Effector CD4-positive, alpha-beta T cell (primary cell): ENCODE measurements around the gene TECPR1.

Source experiments
- DNase-seq: peaks from one replicate; pipeline ENCODE4 v3.0.0-alpha.2; 2020

The TECPR1 gene

DNA sequence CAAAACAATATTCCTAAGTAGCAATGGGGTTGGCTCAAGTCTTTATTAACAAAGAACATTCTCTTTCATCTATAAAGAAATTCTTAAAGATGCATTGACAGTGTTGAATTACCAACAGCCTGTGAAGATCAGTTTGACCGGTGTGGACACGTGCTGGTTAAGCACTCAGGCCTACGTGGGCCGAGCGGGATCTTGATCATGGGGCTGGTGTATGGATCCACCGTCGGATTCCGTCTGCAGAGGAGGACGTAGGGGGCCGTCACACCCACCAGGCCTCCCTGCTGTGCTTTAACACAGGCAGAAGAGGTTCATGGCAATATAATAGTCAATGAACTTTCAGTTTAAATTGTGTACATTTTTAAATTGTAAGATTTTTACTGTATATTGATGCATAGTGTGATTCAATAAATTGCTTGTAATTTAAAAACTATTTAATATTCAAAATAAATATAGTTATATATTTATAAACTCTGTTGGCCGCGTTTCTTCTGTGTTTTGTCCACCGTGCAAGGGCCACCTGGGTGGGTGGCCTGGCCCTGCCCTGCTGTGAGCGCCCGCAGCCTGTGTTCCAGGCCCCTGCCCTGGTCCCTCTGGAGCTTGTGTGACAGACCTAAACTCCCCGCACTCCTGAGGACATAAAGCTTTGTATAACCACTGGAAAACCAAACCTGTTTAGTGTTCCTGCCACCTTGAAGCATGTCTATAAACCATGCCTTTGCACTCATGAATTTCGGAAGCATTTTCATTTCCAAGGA, 42.7 kb downstream of the TECPR1 start:
- DNase-seq: no peak

DNA sequence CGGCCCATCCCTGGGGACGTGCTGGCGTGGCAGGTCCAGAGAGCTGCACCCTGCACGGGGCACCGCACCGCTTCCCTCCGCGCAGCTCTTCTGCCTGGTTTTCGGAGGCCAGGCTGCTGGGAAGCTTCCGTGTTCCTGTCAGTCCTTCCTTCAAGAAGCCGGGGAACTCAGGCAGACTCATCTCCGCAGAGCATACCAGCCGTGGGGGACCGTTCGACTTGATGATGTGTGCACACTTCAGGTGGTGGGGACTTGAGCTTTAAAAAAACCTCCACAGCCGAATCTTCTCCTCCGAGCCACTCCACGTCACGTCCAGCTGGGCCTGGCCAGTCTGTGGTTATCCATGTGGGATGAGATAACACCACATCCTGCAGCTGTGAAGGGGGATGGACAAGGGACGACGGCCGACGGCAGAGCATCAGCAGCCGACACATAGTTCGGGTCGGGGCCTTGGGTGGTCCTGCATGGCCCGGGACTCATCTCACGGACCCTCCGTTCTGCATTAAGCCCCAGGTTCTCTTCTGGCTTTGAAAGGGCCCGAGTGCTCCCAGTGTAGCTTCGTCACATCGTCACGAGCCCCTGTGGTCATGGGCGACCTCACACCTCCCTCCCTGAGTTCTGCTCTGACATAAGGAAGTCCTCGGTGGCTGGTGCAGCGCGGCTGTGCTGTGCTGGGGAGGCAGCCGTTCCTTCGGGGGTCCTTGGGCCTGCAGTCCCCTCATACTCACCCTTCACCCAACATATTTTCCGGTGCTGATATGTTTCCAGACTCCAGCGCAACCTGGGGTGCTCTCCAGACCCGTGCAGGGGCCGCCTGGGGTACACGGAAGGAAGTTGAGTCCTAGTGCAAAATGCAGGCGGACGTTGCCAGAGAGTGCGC, 45.3 kb downstream of the TECPR1 start:
- DNase-seq: no peak

DNA sequence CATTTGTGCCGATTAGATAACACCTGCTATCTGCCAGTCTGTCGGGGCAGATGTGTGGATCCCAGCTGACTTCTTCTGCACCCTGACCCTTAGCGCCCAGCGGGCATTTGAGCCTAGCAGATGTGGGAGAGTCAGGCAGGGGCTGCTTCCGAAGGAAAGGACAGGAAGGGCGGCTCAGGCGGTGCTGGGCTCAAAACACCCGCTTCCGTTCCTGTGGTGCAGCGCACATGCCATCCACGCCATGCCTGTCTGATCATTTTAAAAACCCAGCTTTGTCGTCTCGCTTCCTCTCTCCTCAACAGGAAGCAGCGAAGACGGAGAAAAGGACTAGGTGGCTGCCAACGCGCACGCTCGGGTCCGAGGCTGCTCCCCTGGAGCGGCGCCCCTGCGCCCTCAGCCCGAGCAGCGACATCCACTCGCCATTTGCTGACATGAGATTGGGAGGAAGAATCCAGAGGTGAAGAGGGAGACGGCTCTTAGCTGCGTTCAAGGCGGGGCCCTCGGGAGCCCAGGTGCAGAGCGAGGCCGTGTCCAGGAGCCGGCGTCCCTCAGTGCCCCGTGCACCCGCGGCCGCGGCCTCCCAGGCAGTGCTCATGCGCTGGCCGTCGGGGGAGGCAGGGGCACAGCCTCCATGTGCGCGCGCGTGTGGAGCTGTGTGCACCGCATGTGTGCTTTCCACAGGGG, 46.7 kb downstream of the TECPR1 start:
- DNase-seq: no peak

DNA sequence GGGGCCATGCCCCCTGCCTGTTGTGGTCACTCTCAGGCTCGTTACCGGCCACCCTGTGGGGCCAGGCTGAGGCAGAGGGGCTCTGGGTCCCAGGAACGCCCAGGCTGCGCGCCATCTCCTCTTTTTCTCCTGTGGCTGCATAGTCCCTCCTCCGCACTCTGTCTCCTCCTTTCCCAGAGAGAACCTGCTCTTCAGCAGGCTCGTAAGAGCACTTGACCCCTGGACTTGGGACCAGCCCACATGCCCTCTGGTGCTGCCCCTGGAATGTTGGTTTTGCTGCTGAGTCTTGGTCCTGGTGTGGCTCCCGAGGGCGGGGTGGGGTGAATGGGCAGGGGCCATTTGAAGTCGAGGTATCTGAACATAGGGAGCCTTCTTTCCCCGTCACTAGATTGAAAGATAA, 47.4 kb downstream of the TECPR1 start:
- DNase-seq: no peak

DNA sequence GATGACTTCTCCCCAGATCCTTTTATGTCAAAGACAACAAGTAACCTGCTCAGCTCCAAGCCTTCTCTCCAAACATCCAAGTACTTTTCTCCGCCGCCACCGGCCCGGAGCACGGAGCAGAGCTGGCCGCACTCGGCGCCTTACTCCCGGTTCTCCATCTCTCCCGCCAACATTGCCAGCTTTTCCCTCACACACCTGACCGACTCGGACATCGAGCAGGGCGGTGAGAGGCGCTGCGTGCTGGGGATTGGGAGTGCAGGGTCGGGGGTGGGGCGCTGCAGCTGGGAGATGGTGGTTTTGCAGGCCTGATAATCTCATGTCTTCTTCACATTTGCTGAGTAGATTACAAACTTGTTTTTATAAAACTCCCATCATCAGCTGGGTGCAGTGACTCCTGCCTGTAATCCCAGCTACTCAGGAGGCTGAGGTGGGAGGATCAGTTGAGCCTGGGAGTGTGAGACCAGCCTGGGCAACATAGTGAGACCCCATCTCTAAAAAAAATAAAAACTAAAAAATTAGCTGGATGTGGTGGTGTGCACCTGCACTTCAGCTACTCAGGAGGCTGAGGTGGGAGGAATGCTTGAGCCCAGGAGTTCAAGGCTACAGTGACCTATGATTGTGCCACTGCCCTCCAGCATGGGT, 47.9 kb downstream of the TECPR1 start:
- DNase-seq: no peak

DNA sequence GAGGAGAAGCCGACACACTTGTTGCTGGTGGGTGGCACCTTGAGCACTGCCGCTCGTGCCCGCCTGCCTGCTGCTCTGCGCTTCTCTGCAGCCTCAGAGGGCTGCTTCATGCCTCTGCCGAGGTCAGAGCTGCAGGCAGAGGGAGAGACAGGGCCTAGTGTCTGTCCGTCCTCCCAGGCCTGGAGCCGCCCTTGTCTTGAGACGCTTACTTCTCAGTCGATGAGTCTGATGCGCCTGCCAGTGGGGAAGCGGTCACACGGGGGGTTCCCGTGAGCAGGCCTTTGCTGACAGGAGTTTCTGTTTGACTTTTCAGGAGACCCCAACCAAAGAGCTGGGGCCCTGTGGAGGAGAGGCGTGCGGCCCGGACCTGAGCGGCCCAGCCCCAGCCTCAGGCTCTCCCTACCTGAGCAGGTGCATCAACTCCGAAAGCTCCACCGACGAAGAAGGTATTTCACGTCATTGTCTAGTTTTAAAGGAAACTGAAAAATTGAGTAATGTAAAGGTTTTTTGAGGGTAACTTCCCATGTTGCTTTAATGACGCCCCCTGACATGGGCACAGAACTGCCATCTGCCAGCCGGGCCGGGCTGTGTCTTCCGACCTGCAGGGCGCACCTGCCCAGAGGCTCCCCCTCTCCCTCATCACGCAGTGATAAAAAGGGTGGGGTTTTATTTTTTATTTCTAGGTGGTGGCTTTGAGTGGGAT, 48.6 kb downstream of the TECPR1 start:
- DNase-seq: no peak

DNA sequence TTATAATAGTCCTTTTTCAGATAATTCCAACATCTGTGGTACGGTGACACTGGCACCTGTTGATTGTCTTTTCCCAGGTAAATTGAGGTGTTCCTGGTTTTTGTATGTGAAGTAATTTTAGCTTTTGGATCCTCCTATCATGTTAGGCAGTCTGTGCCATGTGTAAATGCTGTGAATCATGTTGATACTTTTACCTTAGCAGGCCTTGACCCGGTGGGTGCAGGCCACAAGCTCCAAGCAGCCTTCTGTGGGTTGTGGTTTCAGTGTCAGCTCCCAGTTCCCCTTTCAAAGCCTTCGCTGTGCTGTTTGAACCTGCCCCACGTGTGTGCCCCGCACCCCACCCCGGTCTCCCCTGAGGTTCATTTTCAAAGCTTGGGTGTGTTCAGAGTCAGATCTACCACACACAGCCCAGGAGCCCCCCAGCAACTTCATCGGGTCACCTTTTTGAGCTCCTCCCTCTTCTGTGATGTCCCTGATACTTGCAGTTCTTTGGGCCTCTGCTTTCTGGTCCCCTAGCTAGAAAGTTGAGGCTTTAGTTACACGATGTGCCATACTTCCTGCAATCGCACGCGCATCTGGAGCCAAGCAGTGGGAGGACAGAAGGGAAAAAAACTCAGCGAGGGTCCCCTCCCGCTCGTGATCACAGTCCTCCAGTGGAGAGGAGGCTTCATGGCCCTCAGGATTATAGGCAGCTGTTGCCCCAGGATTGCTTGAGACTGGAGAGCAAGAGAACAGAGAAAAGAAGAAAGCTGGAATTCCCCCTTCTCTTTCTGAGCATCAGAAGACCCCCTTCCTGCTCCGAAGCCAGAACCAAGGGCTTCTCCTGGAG, 49.5 kb downstream of the TECPR1 start:
- DNase-seq: peak; percentile 21

DNA sequence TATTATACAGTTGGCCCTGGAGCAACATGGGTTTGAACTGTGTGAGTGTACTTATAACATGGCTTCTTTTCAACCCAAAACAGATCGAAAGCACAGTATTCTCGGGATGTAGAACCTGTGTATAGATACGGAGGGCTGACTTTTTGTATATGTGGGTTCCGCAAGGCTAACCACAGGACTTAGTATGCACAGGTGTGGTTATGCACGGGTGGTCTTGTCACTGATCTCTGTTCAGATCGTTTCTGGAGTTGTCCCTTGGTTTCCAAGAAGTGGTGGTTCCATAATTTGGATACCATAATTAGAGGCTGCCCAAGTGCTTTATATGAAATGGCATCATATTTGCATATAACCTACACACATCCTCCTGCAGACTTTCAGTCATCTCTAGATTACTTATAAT, 51.7 kb downstream of the TECPR1 start:
- no peak for DNase-seq

DNA sequence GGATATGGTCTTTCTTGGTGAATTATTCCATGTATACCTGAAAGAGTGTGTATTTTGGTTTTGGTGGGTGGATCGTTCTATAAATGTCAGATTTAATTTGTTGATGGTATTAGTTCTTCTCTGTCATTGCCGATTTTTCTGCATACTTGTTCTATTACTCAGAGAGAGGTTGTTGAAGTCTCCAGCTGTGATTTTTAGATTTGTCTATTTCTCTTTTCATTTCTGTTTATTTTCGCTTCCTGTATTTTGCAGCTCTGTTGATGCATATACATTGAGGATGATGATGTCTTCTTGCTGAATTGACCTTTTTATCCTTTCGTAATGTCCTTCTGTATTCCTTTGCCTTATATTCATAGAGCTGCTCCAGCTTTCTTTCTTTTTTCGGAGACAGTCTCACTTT, 52.9 kb downstream of the TECPR1 start:
- DNase-seq: no peak

DNA sequence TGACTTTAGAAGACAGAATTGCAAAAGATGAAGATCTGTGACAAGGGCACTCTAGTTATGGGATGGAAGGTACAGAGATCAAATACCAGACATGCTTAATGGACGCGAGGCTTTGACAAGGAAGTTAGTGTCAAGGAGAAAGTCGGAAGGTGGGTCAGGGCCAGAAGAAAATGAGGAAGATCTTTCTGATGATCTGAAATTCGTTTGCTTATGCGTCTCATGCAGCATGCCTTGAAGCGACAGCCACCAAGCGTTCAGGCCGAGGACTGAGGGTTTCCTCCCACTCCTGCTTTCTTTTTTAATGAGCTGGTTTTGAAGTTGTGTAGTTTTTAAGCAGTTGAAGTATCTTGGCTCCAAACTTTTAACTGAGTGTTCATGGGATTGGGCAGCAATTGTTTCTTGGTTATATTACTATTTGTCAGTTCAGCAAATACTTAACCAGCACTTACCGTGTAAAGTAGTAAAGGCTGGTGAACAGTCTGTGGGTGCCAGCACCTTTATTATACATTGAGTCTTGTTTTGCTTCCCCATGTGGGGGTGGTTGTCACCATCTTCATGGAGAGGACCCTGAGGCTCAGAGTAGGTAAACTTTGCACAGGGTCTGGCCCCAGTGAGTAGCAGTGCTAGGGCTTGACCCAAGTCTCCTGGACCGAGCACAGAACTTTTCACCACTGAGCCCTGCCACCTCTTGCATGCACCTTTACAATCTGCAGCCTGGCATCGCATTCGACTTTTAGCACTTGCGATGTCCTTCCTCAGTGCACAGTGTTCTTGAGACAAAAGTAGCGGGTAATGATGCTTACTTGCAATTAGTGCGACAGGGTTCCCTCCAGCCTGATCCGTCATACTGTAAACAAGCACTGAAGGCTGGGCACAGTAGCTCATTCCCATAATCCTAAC, 55.1 kb downstream of the TECPR1 start:
- DNase-seq: no peak

DNA sequence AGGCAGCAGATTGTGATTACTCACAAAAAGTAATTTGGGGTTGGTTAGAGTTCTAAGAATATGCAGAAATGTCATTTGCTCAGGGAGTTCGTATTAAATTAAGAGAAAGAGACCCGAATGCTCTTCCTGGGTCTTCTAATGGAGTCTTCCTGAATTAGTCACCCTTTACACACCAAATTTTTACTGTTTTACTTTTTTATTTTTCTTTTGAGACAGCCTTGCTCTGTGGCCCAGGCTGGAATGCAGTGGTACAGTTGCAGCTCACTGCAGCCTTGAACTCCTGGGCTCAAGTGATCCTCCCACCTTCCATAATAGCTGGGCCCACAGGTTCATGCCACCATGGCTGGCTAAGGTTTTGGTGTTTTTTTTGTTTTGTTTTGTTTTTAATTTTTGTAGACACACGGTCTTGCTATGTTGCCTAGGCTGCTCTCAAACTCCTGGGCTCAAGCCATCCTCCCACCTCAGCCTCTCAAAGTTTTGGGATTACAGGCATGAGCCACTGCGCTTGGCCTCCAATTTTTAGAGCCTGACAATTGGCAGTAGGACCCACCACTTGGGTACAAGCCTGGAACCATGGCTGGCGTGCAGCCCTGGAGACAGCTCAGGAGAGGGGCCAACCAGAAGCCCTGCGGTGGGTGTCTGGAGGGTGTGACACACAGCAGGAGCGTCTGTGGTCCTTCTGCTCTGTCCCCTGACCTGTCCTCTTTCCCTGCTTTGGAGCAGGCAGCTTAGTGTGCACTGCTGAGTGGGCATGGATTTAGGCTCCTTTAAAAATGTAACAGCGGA, 57.2 kb downstream of the TECPR1 start:
- no peak for DNase-seq

DNA sequence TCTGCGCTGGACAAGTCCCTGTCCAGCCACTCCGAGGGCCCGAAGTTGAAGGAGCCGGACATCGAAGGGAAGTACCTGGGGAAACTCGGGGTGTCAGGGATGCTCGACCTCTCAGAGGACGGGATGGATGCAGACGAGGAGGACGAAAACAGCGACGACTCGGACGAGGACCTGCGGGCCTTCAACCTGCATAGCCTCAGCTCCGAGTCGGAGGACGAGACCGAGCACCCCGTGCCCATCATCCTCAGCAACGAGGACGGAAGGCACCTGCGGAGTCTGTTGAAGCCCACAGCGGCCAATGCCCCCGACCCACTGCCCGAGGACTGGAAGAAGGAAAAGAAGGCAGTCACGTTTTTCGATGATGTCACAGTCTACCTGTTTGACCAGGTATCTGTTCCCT, 57.8 kb downstream of the TECPR1 start:
- no peak for DNase-seq

DNA sequence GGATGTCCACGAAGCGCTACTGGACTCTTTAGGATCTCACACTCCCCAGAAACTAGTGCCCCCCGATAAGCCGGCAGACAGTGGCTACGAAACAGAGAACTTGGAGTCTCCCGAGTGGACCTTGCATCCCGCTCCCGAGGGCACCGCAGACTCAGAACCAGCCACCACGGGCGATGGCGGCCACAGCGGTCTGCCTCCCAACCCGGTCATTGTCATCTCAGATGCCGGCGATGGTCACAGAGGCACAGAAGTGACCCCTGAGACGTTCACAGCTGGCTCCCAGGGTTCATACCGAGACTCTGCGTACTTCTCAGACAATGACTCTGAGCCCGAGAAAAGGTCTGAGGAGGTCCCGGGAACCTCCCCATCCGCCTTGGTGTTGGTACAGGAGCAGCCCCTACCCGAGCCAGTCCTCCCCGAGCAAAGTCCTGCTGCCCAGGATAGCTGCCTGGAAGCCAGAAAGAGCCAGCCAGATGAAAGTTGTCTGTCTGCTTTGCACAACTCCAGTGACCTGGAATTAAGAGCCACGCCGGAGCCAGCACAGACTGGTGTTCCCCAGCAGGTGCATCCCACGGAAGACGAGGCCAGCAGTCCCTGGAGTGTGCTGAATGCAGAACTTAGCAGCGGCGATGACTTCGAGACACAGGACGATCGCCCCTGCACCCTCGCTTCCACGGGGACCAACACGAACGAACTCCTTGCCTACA, 58.4 kb downstream of the TECPR1 start:
- DNase-seq: no peak

DNA sequence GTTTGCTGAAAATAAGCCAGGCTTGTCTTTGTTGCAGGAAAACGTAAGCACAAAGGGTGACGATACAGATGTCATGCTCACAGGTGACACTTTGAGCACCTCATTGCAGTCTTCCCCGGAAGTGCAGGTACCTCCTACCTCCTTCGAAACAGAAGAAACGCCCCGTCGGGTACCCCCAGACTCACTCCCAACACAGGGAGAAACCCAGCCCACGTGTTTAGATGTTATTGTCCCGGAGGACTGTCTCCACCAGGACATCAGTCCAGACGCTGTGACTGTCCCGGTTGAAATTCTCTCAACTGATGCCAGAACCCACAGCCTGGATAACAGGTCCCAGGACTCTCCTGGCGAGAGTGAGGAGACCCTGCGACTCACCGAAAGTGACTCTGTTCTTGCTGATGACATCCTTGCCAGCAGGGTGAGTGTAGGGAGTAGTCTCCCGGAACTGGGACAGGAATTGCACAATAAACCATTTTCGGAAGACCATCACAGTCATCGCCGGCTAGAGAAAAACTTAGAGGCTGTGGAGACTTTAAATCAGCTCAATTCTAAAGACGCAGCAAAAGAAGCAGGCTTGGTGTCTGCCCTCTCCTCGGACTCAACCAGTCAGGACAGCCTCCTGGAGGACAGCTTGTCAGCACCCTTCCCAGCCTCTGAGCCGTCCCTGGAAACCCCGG, 59.1 kb downstream of the TECPR1 start:
- no peak for DNase-seq

DNA sequence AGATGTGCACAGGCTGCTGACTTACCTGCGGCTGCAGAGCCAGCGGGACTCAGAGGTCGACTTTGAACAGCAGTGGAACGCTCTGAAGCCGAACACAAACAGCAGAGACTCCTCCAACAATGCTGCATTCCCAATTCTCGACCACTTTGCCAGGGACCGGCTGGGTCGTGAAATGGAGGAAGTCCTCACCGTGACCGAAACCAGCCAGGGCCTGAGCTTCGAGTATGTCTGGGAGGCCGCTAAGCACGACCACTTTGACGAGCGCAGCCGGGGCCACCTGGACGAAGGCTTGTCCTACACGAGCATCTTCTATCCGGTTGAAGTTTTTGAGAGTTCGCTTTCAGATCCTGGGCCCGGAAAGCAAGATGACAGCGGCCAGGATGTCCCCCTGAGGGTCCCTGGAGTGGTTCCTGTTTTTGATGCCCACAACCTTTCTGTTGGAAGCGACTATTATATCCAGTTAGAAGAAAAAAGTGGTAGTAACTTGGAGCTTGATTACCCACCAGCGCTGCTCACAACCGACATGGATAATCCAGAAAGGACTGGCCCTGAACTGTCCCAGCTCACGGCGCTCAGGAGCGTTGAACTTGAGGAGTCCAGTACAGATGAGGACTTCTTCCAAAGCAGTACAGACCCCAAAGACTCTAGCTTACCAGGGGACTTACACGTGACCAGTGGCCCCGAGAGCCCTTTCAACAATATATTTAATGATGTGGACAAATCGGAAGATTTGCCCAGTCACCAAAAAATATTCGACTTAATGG, 60.2 kb downstream of the TECPR1 start:
- no peak for DNase-seq

DNA sequence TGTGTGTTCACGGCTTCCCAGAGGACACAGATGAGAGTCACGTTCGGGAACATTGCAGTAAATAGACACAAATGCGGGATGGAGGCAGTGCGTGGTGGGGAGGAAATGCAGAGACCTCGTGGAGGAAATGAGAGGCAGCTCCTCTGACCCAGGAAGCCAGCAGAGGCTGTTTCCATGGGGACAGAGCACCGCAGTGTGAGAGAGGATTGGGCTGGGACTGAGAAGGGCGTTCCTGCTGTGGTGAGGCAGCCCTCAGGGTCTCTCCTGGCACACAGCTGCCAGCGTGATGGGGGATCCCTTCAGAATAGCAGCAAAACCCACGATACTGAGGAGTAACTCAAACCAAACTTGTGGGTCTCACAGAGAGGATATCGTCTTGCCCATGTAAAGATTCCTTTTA, 62.5 kb downstream of the TECPR1 start:
- no peak for DNase-seq

DNA sequence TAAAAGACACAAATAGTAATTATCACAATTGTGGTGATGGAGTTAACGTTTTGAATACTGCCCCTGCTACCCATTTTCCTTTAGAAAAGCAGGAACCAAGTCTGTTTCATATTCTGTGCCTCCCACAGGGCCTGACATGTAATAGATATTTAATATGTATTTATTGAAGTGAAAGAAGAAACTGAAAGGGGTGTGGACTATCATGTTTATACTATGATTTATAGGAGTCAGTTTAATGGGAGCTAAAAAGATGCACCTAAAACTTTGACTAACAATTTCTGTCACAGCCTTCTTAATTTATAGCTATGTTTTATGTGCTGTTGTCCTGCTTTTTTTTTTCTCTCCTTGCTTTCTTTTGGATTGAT, 64.9 kb downstream of the TECPR1 start:
- no peak for DNase-seq
